Upper lobe of left lung (tissue), 6 donors: ENCODE data around the gene MT2A. TPM values are rescaled to one million over a fixed set of nuclear protein-coding genes. Genes with fewer than 3 reads are reported as not detected.

Experiments used
- ATAC-seq, 2 donors: fragments of 200-7000 bp; cut with Tn5 transposase; one replicate each; pipeline ENCODE4 v1.9.1; 2022; ENCODE audit warnings: mild to moderate bottlenecking in 2 of 2, moderate library complexity in 2 of 2; ENCODE audit not compliant: low FRiP score in 2 of 2
- DNase-seq, 2 donors: peaks; one replicate each; pipeline ENCODE4 v3.0.0-alpha.2; 2019 to 2020
- H3K27ac ChIP-seq, 4 donors: fragments of 200-600 bp; sonication (generic); one replicate each; pipeline ENCODE4 v1.5.1; 2016 to 2019
- H3K27me3 ChIP-seq, 4 donors: fragments of 200-600 bp; sonication (generic); one replicate each; pipeline ENCODE4 v1.5.1; 2017 to 2019
- H3K36me3 ChIP-seq, 4 donors: fragments of 200-600 bp; sonication (generic); one replicate each; pipeline ENCODE4 v1.5.1; 2016 to 2019
- H3K4me1 ChIP-seq, 4 donors: fragments of 200-600 bp; sonication (generic); one replicate each; pipeline ENCODE4 v1.5.1; 2018 to 2019
- H3K4me3 ChIP-seq, 4 donors: fragments of 200-600 bp; sonication (generic); one replicate each; pipeline ENCODE4 v1.5.1; 2017 to 2019; ENCODE audit warnings: mild to moderate bottlenecking in 2 of 4, moderate library complexity in 1 of 4
- H3K9me3 ChIP-seq, 4 donors: fragments of 200-600 bp; sonication (generic); one replicate each; pipeline ENCODE4 v1.5.1; 2018 to 2019
- CTCF ChIP-seq, 6 experiments: fragments of 450-650 bp in 4 of 6; fragments of 200-600 bp in 2 of 6; sonication (generic) in 2 of 6; IDR thresholded peaks; one replicate each; pipeline ENCODE4 v1.5.1; 2016 to 2019; ENCODE audit warnings: antibody characterized with exemption in 6 of 6
- EP300 ChIP-seq, 4 donors: sonication (generic); formaldehyde crosslinking; IDR thresholded peaks; one replicate each; pipeline ENCODE4 v1.5.1; 2017; ENCODE audit warnings: antibody characterized with exemption in 4 of 4, control low read depth in 2 of 4
- POLR2A ChIP-seq, 4 donors: fragments of 450-650 bp; IDR thresholded peaks; one replicate each; pipeline ENCODE4 v1.5.1; 2016 to 2017; ENCODE audit warnings: antibody characterized with exemption in 4 of 4, mild to moderate bottlenecking in 2 of 4
- POLR2AphosphoS5 ChIP-seq, 2 donors: sonication (generic); formaldehyde crosslinking; IDR thresholded peaks; one replicate each; pipeline ENCODE4 v1.5.1; 2017; ENCODE audit warnings: antibody characterized with exemption in 2 of 2
- WGBS, 2 donors: methylation state at CpG; one replicate each; pipeline ENCODE4 v1.1.5; 2017 to 2018; 5-methylcytosine and 5-hydroxymethylcytosine counted together
- total RNA-seq, 6 donors: library from RNA; depleted of rRNA in 4 of 6; stranded (reverse); fragments of >200 nt in 4 of 6; gene quantifications; one replicate each; pipeline versions ENCODE4 v1.1.0 to v1.2.1, GENCODE V29; 2016 to 2021
- donor health status: DM: no; HTN: no; CAD: no; lungs with moderate emphysema.
- donor health status: DM: no; HTN: yes; CAD: no; lungs with severe emphysema.

Gene MT2A
- total RNA-seq, 6 donors from 2014 or later: 137 to 552 (median 338) TPM

DNA sequence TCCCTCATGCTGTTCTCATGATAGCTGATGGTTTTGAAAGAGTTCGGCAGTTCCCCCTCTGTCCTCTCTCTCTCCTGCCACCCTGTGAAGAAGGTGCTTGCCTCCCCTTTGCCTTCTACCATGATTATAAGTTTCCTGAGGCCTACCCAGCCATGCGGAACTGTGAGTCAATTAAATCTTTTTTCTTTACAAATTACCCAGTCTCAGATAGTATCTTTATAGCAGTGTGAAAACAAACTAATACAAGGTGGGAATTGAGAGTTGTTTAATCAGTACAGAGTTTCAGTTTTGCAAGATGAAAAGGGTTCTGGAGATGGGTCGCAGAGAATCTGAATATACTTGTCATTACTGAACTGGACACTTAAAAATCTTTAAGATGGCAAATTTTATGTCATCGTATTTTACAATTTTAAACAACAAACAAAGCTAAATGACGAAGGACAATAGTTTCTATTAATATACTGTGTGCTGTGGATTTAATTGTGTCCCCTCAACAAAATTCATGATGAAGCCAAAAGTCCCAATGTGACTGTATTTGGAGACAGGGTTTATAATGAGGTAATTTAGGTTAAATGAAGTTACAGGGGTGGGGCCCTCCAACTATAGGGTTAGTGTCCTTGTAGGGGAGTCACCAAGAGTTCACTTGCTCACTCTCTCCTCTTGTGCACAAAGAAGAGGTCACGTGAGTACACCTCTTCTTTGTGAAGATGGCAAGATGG is 14.7 kb upstream of the MT2A start:
- H3K4me1 ChIP-seq: peaks cover 10 to 12% (median 10%) of the 10 kb centered on the region in 4 donors
- peaks cover 2 to 13% (median 8%) of the 10 kb centered on the region in 4 donors for H3K27me3 ChIP-seq
- H3K4me3 ChIP-seq: no peak overlapping the region
- TF ChIP-seq EP300 (IDR thresholded peaks at IDR 0.05) (no peak), CTCF (IDR thresholded peaks at IDR 0.05) (no peak), POLR2A (IDR thresholded peaks at IDR 0.05) (no peak), POLR2AphosphoS5 (IDR thresholded peaks at IDR 0.05) (no peak)
- 76 to 79% methylated on average over 6 of the region's 6 CpGs for WGBS, 2 donors
- no peaks in the 10 kb centered on the region for H3K9me3 ChIP-seq
- no peak for ATAC-seq
- no peak for DNase-seq
- no peaks in the 10 kb centered on the region for H3K36me3 ChIP-seq
- H3K27ac ChIP-seq: no peak overlapping the region

GRCh38 chr16:56594292-56594619 is 14.1 kb upstream of the MT2A start:
- no peak overlapping the region for H3K4me3 ChIP-seq
- peaks cover 0 to 9% (median 4%) of the 10 kb centered on the region in 4 donors for H3K27me3 ChIP-seq
- WGBS, 2 donors: 79 to 93% methylated on average over 5 of the region's 5 CpGs
- H3K4me1 ChIP-seq: peaks cover 5 to 7% (median 6%) of the 10 kb centered on the region in 4 donors
- TF ChIP-seq CTCF (IDR thresholded peaks at IDR 0.05): no peak
- no peak for TF ChIP-seq POLR2A (IDR thresholded peaks at IDR 0.05)
- no peaks in the 10 kb centered on the region for H3K9me3 ChIP-seq
- H3K27ac ChIP-seq: no peak overlapping the region
- H3K36me3 ChIP-seq: no peaks in the 10 kb centered on the region
- no peak for ATAC-seq
- DNase-seq: no peak

GRCh38 chr16:56600398-56600999 is 7.9 kb upstream of the MT2A start:
- H3K9me3 ChIP-seq: no peaks in the 10 kb centered on the region
- TF ChIP-seq POLR2AphosphoS5 (IDR thresholded peaks at IDR 0.05) (no peak), CTCF (IDR thresholded peaks at IDR 0.05) (peak; percentile 37 to 64 (median 54)), EP300 (IDR thresholded peaks at IDR 0.05) (no peak)
- no peak for DNase-seq

GRCh38 chr16:56601325-56601724 is 7.1 kb upstream of the MT2A start:
- TF ChIP-seq POLR2AphosphoS5 (IDR thresholded peaks at IDR 0.05): no peak
- no peak for TF ChIP-seq CTCF (IDR thresholded peaks at IDR 0.05)
- TF ChIP-seq POLR2A (IDR thresholded peaks at IDR 0.05): no peak
- no peak for TF ChIP-seq EP300 (IDR thresholded peaks at IDR 0.05)
- H3K4me1 ChIP-seq: peaks cover 8 to 15% (median 14%) of the 10 kb centered on the region in 4 donors
- DNase-seq: no peak

More at GRCh38 chr16:56600398-56600999, 7.9 kb upstream of the MT2A start:
- no peaks in the 10 kb centered on the region for H3K36me3 ChIP-seq
- ATAC-seq: peak in 1 of 2 donors; percentile 65
- peaks cover 0 to 7% (median 6%) of the 10 kb centered on the region in 4 donors for H3K4me1 ChIP-seq
- H3K27me3 ChIP-seq: no peaks in the 10 kb centered on the region
- no peak overlapping the region for H3K4me3 ChIP-seq
- WGBS, 2 donors: 35 to 36% methylated on average over 8 of the region's 8 CpGs
- no peak overlapping the region for H3K27ac ChIP-seq

More at GRCh38 chr16:56601325-56601724, 7.1 kb upstream of the MT2A start:
- H3K27me3 ChIP-seq: no peaks in the 10 kb centered on the region
- H3K36me3 ChIP-seq: no peaks in the 10 kb centered on the region
- H3K4me3 ChIP-seq: no peak overlapping the region
- no peak overlapping the region for H3K27ac ChIP-seq
- 67 to 80% methylated on average over 4 to 9 of the region's 9 CpGs for WGBS, 2 donors
- no peaks in the 10 kb centered on the region for H3K9me3 ChIP-seq
- ATAC-seq: no peak
